ENCODE measurements around the gene DCLK1. TPM values are rescaled to one million over a fixed set of nuclear protein-coding genes. Genes with fewer than 3 reads are reported as not detected.

DCLK1 gene
- total and polyA plus RNA-seq, 8 donors: 10.5 to 20.5 (median 12.8) TPM

DNA sequence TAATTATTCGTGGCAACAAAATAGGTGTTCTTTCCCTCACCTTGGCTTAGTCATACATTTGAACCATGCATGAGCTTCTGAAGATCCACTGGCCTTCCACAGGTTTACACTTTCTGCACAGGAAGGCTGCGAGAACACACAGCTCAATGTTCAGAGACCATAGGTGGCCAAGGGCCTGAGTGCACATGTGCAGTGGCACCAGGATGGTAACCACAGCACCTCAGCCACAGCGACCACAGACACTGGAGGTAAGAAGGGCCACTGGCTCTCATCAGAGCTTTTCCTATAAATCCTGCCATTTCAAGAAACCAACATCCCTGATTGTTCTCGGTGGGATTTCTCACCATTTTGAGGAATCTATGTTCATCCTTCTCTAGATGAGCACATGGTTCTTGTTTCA, 1.6 kb downstream of the DCLK1 start:
- ATAC-seq (no peak), DNase-seq (no peak)
- Histone ChIP-seq H3K4me1 (peaks cover under 1 to 4% of the 10 kb centered on the region in 2 donors), H3K9me3 (no peaks in the 10 kb centered on the region), H3K4me3 (no peak overlapping the region), H3K27me3 (peaks cover 15 to 47% of the 10 kb centered on the region in 2 donors), H3K36me3 (no peaks in the 10 kb centered on the region), H3K27ac (no peak overlapping the region)
- TF ChIP-seq, protein P1, sequence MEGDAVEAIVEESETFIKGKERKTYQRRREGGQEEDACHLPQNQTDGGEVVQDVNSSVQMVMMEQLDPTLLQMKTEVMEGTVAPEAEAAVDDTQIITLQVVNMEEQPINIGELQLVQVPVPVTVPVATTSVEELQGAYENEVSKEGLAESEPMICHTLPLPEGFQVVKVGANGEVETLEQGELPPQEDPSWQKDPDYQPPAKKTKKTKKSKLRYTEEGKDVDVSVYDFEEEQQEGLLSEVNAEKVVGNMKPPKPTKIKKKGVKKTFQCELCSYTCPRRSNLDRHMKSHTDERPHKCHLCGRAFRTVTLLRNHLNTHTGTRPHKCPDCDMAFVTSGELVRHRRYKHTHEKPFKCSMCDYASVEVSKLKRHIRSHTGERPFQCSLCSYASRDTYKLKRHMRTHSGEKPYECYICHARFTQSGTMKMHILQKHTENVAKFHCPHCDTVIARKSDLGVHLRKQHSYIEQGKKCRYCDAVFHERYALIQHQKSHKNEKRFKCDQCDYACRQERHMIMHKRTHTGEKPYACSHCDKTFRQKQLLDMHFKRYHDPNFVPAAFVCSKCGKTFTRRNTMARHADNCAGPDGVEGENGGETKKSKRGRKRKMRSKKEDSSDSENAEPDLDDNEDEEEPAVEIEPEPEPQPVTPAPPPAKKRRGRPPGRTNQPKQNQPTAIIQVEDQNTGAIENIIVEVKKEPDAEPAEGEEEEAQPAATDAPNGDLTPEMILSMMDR (IDR thresholded peaks at IDR 0.05): no peak
- intact Hi-C loops (cut with DNase I): no loop called here

DNA sequence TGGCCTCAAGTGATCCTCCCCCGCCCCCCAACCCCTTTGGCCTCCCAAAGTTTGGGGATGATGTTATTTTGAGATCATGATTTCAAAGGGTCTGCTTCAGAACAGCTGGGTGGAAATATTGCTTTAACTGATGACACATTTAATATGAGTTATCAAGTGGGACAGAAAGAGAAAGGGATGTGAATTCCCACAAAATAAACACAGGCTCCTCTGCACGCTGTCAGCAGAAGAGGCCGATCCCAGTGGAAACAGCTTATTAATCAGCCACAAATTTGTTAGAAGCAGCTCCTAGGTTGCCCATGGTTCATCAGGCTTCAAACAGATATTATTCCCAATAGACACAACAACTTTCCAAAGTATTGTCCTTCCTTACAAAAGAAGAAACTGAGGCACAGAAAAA, 4.7 kb downstream of the DCLK1 start:
- Histone ChIP-seq H3K4me3 (no peak overlapping the region), H3K27ac (no peak overlapping the region), H3K27me3 (peaks cover 15 to 37% of the 10 kb centered on the region in 2 donors), H3K36me3 (no peaks in the 10 kb centered on the region), H3K9me3 (no peaks in the 10 kb centered on the region), H3K4me1 (peaks cover 4 to 7% of the 10 kb centered on the region in 2 donors)
- ATAC-seq (no peak), DNase-seq (peak in 1 of 4 donors; percentile 6)
- TF ChIP-seq, protein P1 (IDR thresholded peaks at IDR 0.05): no peak
- intact Hi-C loops (cut with DNase I): no loop called here

DNA sequence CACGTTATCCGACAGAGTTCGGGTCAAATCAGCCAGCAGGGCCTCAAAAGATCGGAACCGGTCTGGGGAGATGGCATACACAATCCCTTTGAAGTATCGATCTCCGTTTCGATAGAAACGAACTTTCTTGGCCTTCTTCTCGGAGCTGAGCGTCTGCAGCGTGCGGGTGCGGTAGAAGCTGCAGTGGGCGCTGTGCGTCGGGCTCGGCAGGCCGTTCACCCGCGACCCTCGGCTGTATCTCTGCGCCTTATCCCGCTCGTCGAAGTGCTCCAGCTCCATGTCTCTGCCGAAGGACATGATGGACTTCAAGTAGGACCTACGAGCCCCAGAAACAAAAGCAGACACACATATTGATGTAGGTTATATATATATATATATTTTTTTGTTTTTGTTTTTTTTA, 5.3 kb downstream of the DCLK1 start:
- no peak overlapping the region for H3K4me3 ChIP-seq
- H3K27ac ChIP-seq: no peak overlapping the region
- intact Hi-C loops (cut with DNase I): no loop called here
- DNase-seq (no peak), ATAC-seq (no peak)
- peaks cover 4 to 7% of the 10 kb centered on the region in 2 donors for H3K4me1 ChIP-seq
- no peaks in the 10 kb centered on the region for H3K36me3 ChIP-seq
- H3K27me3 ChIP-seq: peaks cover 15 to 30% of the 10 kb centered on the region in 2 donors
- TF ChIP-seq, protein P1 (IDR thresholded peaks at IDR 0.05): no peak
- H3K9me3 ChIP-seq: no peaks in the 10 kb centered on the region

DNA sequence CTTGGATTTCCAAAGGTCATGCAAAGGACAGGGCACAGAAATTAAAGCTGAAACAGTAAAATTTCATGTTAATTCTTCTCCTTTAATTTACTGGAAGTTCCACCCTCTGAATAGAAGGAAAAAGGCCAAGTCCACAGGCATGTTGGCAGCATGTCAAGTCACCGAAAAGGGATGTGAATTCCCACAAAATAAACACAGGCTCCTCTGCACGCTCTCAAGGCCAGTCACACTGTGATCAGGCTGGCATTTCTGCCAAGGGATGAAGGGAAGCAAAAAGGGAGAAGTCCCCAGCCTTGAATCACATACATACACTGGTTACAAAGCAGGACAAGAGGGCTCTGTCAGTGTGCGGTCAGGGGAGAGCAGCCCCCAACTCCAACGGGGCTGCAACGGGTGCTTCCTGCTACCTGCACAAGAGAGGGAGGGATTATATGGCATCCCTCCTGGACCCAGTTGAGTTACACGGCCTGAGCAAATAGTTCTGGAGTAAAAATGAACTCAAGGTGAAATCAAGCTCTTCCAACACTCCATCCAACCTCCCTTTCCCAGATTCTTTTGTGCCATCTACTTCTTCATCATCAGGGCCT, 6.9 kb downstream of the DCLK1 start:
- Histone ChIP-seq H3K9me3 (no peaks in the 10 kb centered on the region), H3K4me1 (peaks cover 0 to 7% of the 10 kb centered on the region in 2 donors), H3K36me3 (no peaks in the 10 kb centered on the region), H3K4me3 (no peak overlapping the region), H3K27me3 (peaks cover 2 to 15% of the 10 kb centered on the region in 2 donors), H3K27ac (no peak overlapping the region)
- TF ChIP-seq, protein P1 (IDR thresholded peaks at IDR 0.05): no peak
- intact Hi-C loops (cut with DNase I): no loop called here
- DNase-seq: peak in 2 of 4 donors; percentile 27 to 44
- ATAC-seq: peak; percentile 47

DNA sequence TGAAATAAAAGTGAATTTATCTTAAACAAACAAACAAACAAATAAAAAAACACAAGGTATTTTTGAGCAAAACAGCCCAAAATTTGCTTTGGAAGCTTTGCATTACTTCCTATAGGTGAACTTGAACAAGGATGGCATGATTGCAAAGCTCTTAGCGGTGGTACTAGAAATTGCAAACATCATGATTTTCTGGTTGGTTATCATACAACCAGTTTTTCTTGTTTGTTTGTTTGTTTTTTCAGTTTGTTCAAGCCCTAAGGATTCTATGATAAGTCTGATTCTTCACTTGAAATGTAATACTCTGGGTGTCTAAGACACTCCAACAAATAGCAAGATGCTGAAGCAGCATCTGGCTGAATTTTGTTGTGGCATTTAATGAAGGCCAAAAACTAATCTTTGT, 15.9 kb downstream of the DCLK1 start:
- ATAC-seq (no peak), DNase-seq (no peak)
- H3K36me3 ChIP-seq: no peaks in the 10 kb centered on the region
- H3K9me3 ChIP-seq: no peaks in the 10 kb centered on the region
- H3K27ac ChIP-seq: no peak overlapping the region
- TF ChIP-seq, protein P1 (IDR thresholded peaks at IDR 0.05): no peak
- H3K27me3 ChIP-seq: no peaks in the 10 kb centered on the region
- no peaks in the 10 kb centered on the region for H3K4me1 ChIP-seq
- intact Hi-C loops (cut with DNase I): no loop called here
- no peak overlapping the region for H3K4me3 ChIP-seq

All from left lung (tissue), 10 donors.